Osteoblast (primary cell): Measurements from ENCODE around the gene TMC4. TPM values are rescaled to one million over a fixed set of nuclear protein-coding genes. Genes with fewer than 3 reads are reported as not detected.
"Not testable (repeated sequence)": the region's sequence is repeated elsewhere in the genome, so short reads cannot be mapped to it uniquely, and the experiment has no call there.

ENCODE experiments used
- DNase-seq: peaks from one replicate; pipeline ENCODE4 v3.0.0; 2011; ENCODE audit warnings: low spot score, mixed read lengths; ENCODE audit not compliant: insufficient read length; ENCODE audit errors: missing footprints
- H2AFZ ChIP-seq: 2 replicates; pipeline ENCODE4 v1.6.0; 2011; ENCODE audit warnings: mild to moderate bottlenecking, low read length
- H3K27ac ChIP-seq: 2 replicates; pipeline ENCODE4 v1.5.1; 2011; ENCODE audit warnings: mild to moderate bottlenecking, low read depth, low read length, moderate library complexity
- H3K27me3 ChIP-seq: 2 replicates; pipeline ENCODE4 v1.6.0; 2012; ENCODE audit warnings: mild to moderate bottlenecking, control low read depth, inconsistent platforms, low read length, moderate library complexity; ENCODE audit not compliant: insufficient read depth
- H3K36me3 ChIP-seq: 2 replicates; pipeline ENCODE4 v1.5.1; 2011; ENCODE audit warnings: mild to moderate bottlenecking, low read length, control low read depth, moderate library complexity; ENCODE audit not compliant: insufficient read depth
- H3K4me1 ChIP-seq: 2 replicates; pipeline ENCODE4 v1.5.1; 2011; ENCODE audit warnings: mild to moderate bottlenecking, low read length, control low read depth, moderate library complexity; ENCODE audit not compliant: insufficient read depth
- H3K4me2 ChIP-seq: 2 replicates; pipeline ENCODE4 v1.6.0; 2011; ENCODE audit warnings: mild to moderate bottlenecking, low read length; ENCODE audit not compliant: insufficient read depth
- H3K4me3 ChIP-seq: fragments of 200-600 bp; sonication (generic); 3 replicates; pipeline ENCODE4 v1.5.1; 2012; ENCODE audit warnings: mild to moderate bottlenecking, low read length, inconsistent platforms; ENCODE audit not compliant: insufficient read depth
- H3K79me2 ChIP-seq: 2 replicates; pipeline ENCODE4 v1.6.0; 2012; ENCODE audit warnings: mild to moderate bottlenecking, low read length, control low read depth, inconsistent platforms; ENCODE audit not compliant: insufficient read depth
- H3K9me3 ChIP-seq: 2 replicates; pipeline ENCODE4 v1.5.1; 2011; ENCODE audit warnings: low read depth, low read length, control low read depth
- H4K20me1 ChIP-seq: 2 replicates; pipeline ENCODE4 v1.6.0; 2012; ENCODE audit warnings: mild to moderate bottlenecking, low read length, control low read depth; ENCODE audit not compliant: insufficient read depth
- total RNA-seq: library from RNA; depleted of rRNA; stranded (reverse); fragments of >200 nt; gene quantifications from 2 replicates; pipeline ENCODE4 v1.2.3, GENCODE V29; 2012
- TF ChIP-seq, protein P1 (sequence below): IDR thresholded peaks from 2 replicates; pipeline ENCODE4 v1.5.1; 2011; ENCODE audit warnings: mild to moderate bottlenecking, low read depth, low read length, moderate library complexity; ENCODE audit errors: extremely low read depth

Gene TMC4
- total RNA-seq, 1 donor = 0.72 TPM

DNA sequence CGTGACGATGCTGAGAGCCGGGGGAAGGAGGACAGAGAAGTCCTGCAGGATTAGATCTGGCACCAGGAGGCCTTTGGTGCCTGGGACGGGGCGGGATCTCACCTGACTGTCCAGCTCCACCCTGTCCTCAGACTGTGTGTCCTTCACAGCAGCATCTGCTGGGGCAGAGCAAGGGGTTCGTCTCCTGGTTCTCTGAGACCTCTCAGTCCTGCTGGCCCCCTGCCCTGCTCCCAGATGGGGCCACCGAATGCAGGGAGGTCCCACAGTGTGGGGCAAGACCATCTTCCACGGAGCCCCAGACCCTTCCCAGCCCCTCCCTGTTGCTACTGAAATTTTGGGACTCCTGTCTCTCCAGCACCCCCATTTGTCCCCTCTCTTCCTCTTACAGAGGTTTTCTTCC, 45.3 kb upstream of the TMC4 start:
- Histone ChIP-seq H3K4me3 (no peak overlapping the region), H3K79me2 (peaks cover under 1% of the 10 kb centered on the region), H3K4me2 (no peak overlapping the region), H3K27me3 (no peaks in the 10 kb centered on the region), H4K20me1 (no peaks in the 10 kb centered on the region), H3K36me3 (no peaks in the 10 kb centered on the region), H3K27ac (no peak overlapping the region), H3K4me1 (no peaks in the 10 kb centered on the region), H2AFZ (no peak overlapping the region), H3K9me3 (no peaks in the 10 kb centered on the region)
- DNase-seq = peak; percentile 30
- TF ChIP-seq, protein P1, sequence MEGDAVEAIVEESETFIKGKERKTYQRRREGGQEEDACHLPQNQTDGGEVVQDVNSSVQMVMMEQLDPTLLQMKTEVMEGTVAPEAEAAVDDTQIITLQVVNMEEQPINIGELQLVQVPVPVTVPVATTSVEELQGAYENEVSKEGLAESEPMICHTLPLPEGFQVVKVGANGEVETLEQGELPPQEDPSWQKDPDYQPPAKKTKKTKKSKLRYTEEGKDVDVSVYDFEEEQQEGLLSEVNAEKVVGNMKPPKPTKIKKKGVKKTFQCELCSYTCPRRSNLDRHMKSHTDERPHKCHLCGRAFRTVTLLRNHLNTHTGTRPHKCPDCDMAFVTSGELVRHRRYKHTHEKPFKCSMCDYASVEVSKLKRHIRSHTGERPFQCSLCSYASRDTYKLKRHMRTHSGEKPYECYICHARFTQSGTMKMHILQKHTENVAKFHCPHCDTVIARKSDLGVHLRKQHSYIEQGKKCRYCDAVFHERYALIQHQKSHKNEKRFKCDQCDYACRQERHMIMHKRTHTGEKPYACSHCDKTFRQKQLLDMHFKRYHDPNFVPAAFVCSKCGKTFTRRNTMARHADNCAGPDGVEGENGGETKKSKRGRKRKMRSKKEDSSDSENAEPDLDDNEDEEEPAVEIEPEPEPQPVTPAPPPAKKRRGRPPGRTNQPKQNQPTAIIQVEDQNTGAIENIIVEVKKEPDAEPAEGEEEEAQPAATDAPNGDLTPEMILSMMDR = no peak

DNA sequence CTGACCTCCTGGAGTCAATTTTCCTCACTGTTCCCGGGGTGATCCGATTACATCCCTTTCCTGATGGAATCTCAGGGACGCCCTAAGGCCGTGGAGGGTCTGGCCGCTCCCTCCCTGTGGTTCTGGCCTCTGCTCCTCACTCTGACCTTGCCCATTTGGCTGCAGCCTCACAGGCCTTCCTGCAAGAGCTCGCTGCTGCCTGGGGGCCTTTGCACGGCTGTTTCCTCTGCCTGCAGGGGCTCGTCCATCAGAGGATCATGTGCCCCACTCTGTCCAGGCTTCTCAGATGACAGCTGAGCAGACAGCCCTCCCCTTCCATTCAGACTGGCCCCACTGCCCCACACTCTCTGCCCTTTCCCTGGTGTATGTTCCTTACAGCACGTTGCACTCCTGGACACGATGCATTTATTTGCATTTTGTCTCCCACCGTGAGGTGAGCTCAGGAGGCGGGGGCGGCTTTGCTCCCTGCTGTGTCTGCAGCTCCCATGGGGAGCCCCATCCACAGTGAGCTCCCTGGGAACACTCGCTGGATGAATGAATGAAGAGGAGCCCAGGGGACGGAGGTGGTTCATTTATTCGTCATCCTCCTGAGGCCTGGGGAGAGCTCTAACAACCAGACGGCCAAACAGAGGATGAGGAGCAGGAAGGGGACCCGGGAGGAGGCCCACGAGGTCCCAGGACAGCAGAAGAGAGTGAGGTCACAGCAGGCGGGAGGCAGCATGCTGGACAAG, 44.7 kb upstream of the TMC4 start:
- not testable (repeated sequence) for H2AFZ ChIP-seq, H3K79me2 ChIP-seq, H4K20me1 ChIP-seq, H3K4me3 ChIP-seq, H3K4me2 ChIP-seq, H3K27ac ChIP-seq, H3K36me3 ChIP-seq, H3K27me3 ChIP-seq, H3K9me3 ChIP-seq, DNase-seq, H3K4me1 ChIP-seq

DNA sequence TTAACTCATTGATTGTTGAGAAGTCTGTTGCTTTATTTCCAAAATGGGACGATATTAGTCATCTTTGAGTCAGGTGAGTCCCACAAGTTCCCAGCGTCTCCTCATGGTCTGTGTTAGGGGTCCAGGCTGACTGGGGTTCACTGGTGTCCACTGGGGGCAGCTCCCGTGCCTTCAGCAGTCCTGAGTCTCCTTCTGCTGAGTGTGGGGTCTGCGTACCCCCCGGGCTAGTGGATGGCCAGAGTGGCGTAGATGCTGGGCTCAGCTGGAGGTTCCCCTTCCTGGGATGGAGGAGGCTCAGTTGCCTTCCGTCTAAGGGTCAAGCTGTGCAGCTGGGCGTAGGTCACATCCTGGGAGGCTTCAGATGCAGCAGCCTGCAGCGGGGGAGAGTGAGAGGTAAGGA, 43.9 kb upstream of the TMC4 start:
- H3K9me3 ChIP-seq = no peaks in the 10 kb centered on the region
- H2AFZ ChIP-seq = no peak overlapping the region
- H3K36me3 ChIP-seq = no peaks in the 10 kb centered on the region
- no peaks in the 10 kb centered on the region for H3K27me3 ChIP-seq
- no peak overlapping the region for H3K4me3 ChIP-seq
- DNase-seq = peak; percentile 35
- peaks cover 3% of the 10 kb centered on the region for H4K20me1 ChIP-seq
- no peaks in the 10 kb centered on the region for H3K4me1 ChIP-seq
- no peak overlapping the region for H3K4me2 ChIP-seq
- TF ChIP-seq, protein P1 = no peak
- H3K79me2 ChIP-seq = peaks cover 3% of the 10 kb centered on the region
- no peak overlapping the region for H3K27ac ChIP-seq

DNA sequence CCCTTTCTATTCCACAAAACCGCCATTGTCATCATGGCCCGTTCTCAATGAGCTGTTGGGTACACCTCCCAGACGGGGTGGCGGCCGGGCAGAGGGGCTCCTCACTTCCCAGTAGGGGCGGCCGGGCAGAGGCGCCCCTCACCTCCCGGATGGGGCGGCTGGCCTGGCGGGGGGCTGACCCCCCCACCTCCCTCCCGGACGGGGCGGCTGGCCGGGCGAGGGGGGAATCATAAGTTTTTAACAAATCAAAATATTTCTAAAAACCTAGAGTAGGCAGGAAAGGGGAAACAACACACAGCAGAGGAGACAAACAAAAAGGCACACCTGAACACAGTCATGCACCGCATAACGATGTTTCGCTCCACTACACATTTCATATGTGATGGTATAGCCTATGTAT, 41.8 kb upstream of the TMC4 start:
- DNase-seq, H2AFZ ChIP-seq, H3K27ac ChIP-seq, H3K9me3 ChIP-seq, H3K4me2 ChIP-seq, H3K36me3 ChIP-seq, H3K27me3 ChIP-seq, H3K4me3 ChIP-seq: not testable (repeated sequence)
- peaks cover 17% of the 10 kb centered on the region for H4K20me1 ChIP-seq
- peaks cover 10% of the 10 kb centered on the region for H3K79me2 ChIP-seq
- peaks cover 14% of the 10 kb centered on the region for H3K4me1 ChIP-seq

DNA sequence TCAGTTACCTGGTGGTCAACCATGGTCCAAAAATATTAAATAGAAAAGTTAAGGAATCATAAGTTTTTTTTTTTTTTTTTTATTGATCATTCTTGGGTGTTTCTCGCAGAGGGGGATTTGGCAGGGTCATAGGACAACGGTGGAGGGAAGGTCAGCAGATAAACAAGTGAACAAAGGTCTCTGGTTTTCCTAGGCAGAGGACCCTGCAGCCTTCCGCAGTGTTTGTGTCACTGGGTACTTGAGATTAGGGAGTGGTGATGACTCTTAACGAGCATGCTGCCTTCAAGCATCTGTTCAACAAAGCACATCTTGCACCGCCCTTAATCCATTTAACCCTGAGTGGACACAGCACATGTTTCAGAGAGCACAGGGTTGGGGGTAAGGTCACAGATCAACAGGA, 41.3 kb upstream of the TMC4 start:
- not testable (repeated sequence) for H3K4me2 ChIP-seq, H3K36me3 ChIP-seq, H2AFZ ChIP-seq, H3K9me3 ChIP-seq, H3K4me3 ChIP-seq, H3K27me3 ChIP-seq, H3K27ac ChIP-seq, DNase-seq
- H3K4me1 ChIP-seq = peaks cover 19% of the 10 kb centered on the region
- H4K20me1 ChIP-seq = peaks cover 22% of the 10 kb centered on the region
- peaks cover 10% of the 10 kb centered on the region for H3K79me2 ChIP-seq
